ENCODE results near the gene DSEL. TPM values are rescaled to one million over a fixed set of nuclear protein-coding genes. Genes with fewer than 3 reads are reported as not detected.
A peak's percentile ranks its signal among the peaks of the same experiment; 100 is the strongest.

The DSEL gene
- total and polyA plus RNA-seq, 2 experiments from 2014 or later, result 0.54 to 1.2 TPM

- no peaks in the 10 kb centered on the region for H3K27me3 ChIP-seq
- TF ChIP-seq CTCF (IDR thresholded peaks at IDR 0.05; ENCODE audit: low read depth, low read length), result no peak
- no peaks in the 10 kb centered on the region for H3K36me3 ChIP-seq
- H3K4me3 ChIP-seq, result no peak overlapping the region
- no peaks in the 10 kb centered on the region for H3K9me3 ChIP-seq (ENCODE audit: low read depth)
- H3K27ac ChIP-seq, result no peak overlapping the region
- no peaks in the 10 kb centered on the region for H3K4me1 ChIP-seq (ENCODE audit: low read depth)
- DNase-seq (ENCODE audit: low read depth in 1 of 2, low spot score in 1 of 2), result no peak
Observed at GRCh38 chr18:67513280-67513679, 3.2 kb downstream of the DSEL start.

GRCh38 chr18:67511840-67512239, 4.7 kb downstream of the DSEL start:
- no peaks in the 10 kb centered on the region for H3K36me3 ChIP-seq
- no peak overlapping the region for H3K27ac ChIP-seq
- no peaks in the 10 kb centered on the region for H3K4me1 ChIP-seq (ENCODE audit: low read depth)
- no peaks in the 10 kb centered on the region for H3K27me3 ChIP-seq
- TF ChIP-seq CTCF (IDR thresholded peaks at IDR 0.05; ENCODE audit: low read depth, low read length), result no peak
- H3K4me3 ChIP-seq, result no peak overlapping the region
- DNase-seq (ENCODE audit: low read depth in 1 of 2, low spot score in 1 of 2), result no peak
- no peaks in the 10 kb centered on the region for H3K9me3 ChIP-seq (ENCODE audit: low read depth)

GRCh38 chr18:67510831-67511230, 5.7 kb downstream of the DSEL start:
- no peaks in the 10 kb centered on the region for H3K27me3 ChIP-seq
- H3K4me1 ChIP-seq (ENCODE audit: low read depth), result no peaks in the 10 kb centered on the region
- TF ChIP-seq CTCF (IDR thresholded peaks at IDR 0.05; ENCODE audit: low read depth, low read length), result no peak
- no peak for DNase-seq (ENCODE audit: low read depth in 1 of 2, low spot score in 1 of 2)
- H3K36me3 ChIP-seq, result no peaks in the 10 kb centered on the region
- no peak overlapping the region for H3K4me3 ChIP-seq
- no peak overlapping the region for H3K27ac ChIP-seq
- no peaks in the 10 kb centered on the region for H3K9me3 ChIP-seq (ENCODE audit: low read depth)

GRCh38 chr18:67509741-67510391, 6.7 kb downstream of the DSEL start:
- Histone ChIP-seq H3K27me3 (no peaks in the 10 kb centered on the region), H3K9me3 (ENCODE audit: low read depth) (no peaks in the 10 kb centered on the region), H3K4me3 (no peak overlapping the region), H3K4me1 (ENCODE audit: low read depth) (no peaks in the 10 kb centered on the region), H3K27ac (no peak overlapping the region), H3K36me3 (no peaks in the 10 kb centered on the region)
- no peak for TF ChIP-seq CTCF (IDR thresholded peaks at IDR 0.05; ENCODE audit: low read depth, low read length)
- peak in 1 of 2 donors; percentile 76 for DNase-seq (ENCODE audit: low read depth in 1 of 2, low spot score in 1 of 2)

GRCh38 chr18:67508146-67508545, 8.4 kb downstream of the DSEL start:
- Histone ChIP-seq H3K36me3 (no peaks in the 10 kb centered on the region), H3K4me3 (no peak overlapping the region), H3K9me3 (ENCODE audit: low read depth) (no peaks in the 10 kb centered on the region), H3K27me3 (no peaks in the 10 kb centered on the region), H3K27ac (no peak overlapping the region), H3K4me1 (ENCODE audit: low read depth) (no peaks in the 10 kb centered on the region)
- DNase-seq (ENCODE audit: low read depth in 1 of 2, low spot score in 1 of 2), result no peak
- no peak for TF ChIP-seq CTCF (IDR thresholded peaks at IDR 0.05; ENCODE audit: low read depth, low read length)

Data from cardiac muscle cell (in vitro differentiated cells and primary cell).